ENCODE results near the gene ZNF24.

GRCh38 chr18:35337286-35337685, 6.9 kb downstream of the ZNF24 start:
- TF ChIP-seq, protein P1, sequence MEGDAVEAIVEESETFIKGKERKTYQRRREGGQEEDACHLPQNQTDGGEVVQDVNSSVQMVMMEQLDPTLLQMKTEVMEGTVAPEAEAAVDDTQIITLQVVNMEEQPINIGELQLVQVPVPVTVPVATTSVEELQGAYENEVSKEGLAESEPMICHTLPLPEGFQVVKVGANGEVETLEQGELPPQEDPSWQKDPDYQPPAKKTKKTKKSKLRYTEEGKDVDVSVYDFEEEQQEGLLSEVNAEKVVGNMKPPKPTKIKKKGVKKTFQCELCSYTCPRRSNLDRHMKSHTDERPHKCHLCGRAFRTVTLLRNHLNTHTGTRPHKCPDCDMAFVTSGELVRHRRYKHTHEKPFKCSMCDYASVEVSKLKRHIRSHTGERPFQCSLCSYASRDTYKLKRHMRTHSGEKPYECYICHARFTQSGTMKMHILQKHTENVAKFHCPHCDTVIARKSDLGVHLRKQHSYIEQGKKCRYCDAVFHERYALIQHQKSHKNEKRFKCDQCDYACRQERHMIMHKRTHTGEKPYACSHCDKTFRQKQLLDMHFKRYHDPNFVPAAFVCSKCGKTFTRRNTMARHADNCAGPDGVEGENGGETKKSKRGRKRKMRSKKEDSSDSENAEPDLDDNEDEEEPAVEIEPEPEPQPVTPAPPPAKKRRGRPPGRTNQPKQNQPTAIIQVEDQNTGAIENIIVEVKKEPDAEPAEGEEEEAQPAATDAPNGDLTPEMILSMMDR (IDR thresholded peaks at IDR 0.05; ENCODE audit: low read length) = no peak
- no peak for TF ChIP-seq EZH2 (optimal IDR thresholded peaks at IDR 0.05; ENCODE audit: low read depth, low read length)

Data from MM.1S (cell line).